ENCODE results near the gene KLK1. TPM values are rescaled to one million over a fixed set of nuclear protein-coding genes. Genes with fewer than 3 reads are reported as not detected.

KLK1 gene
- total RNA-seq, 2 donors from 2014 or later = 104 to 130 TPM

GRCh38 chr19:50796634-50797428, 26.8 kb downstream of the KLK1 start:
- no peaks in the 10 kb centered on the region for H3K27me3 ChIP-seq
- DNase-seq = no peak
- H3K36me3 ChIP-seq = no peaks in the 10 kb centered on the region
- intact Hi-C loops (cut with DNase I) = no loop called here
- no peak overlapping the region for H3K9ac ChIP-seq (ENCODE audit: low read depth in 2 of 2, low read length in 2 of 2)
- TF ChIP-seq CTCF (IDR thresholded peaks at IDR 0.05) = no peak
- no peak overlapping the region for H3K4me3 ChIP-seq
- H3K27ac ChIP-seq = no peak overlapping the region
- H3K4me1 ChIP-seq = no peaks in the 10 kb centered on the region
- H3K9me3 ChIP-seq = no peaks in the 10 kb centered on the region

- intact Hi-C loops (cut with DNase I) = no loop called here
- H3K9me3 ChIP-seq = no peaks in the 10 kb centered on the region
- H3K27ac ChIP-seq = no peak overlapping the region
- no peak for TF ChIP-seq CTCF (IDR thresholded peaks at IDR 0.05)
- H3K4me3 ChIP-seq = no peak overlapping the region
- H3K9ac ChIP-seq (ENCODE audit: low read depth in 2 of 2, low read length in 2 of 2) = no peak overlapping the region
- H3K36me3 ChIP-seq = no peaks in the 10 kb centered on the region
- H3K4me1 ChIP-seq = no peaks in the 10 kb centered on the region
- no peaks in the 10 kb centered on the region for H3K27me3 ChIP-seq
- DNase-seq = no peak
Measured at GRCh38 chr19:50796128-50796633, 27.4 kb downstream of the KLK1 start.

- intact Hi-C loops (cut with DNase I) = no loop called here
- no peaks in the 10 kb centered on the region for H3K36me3 ChIP-seq
- DNase-seq = no peak
- no peak overlapping the region for H3K4me3 ChIP-seq
- no peaks in the 10 kb centered on the region for H3K4me1 ChIP-seq
- TF ChIP-seq CTCF (IDR thresholded peaks at IDR 0.05) = no peak
- no peaks in the 10 kb centered on the region for H3K9me3 ChIP-seq
- no peak overlapping the region for H3K9ac ChIP-seq (ENCODE audit: low read depth in 2 of 2, low read length in 2 of 2)
- no peaks in the 10 kb centered on the region for H3K27me3 ChIP-seq
- no peak overlapping the region for H3K27ac ChIP-seq
Measured at GRCh38 chr19:50795664-50796073, 27.9 kb downstream of the KLK1 start.

- no peak for TF ChIP-seq CTCF (IDR thresholded peaks at IDR 0.05)
- H3K9ac ChIP-seq (ENCODE audit: low read depth in 2 of 2, low read length in 2 of 2) = no peak overlapping the region
Measured at GRCh38 chr19:50794876-50795663, 28.5 kb downstream of the KLK1 start.

GRCh38 chr19:50794074-50794875, 29.3 kb downstream of the KLK1 start:
- intact Hi-C loops (cut with DNase I) = no loop called here
- DNase-seq = peak; percentile 47
- Histone ChIP-seq H3K9ac (ENCODE audit: low read depth in 2 of 2, low read length in 2 of 2) (no peak overlapping the region), H3K27ac (no peak overlapping the region), H3K27me3 (no peaks in the 10 kb centered on the region), H3K9me3 (no peaks in the 10 kb centered on the region), H3K36me3 (no peaks in the 10 kb centered on the region), H3K4me3 (no peak overlapping the region), H3K4me1 (no peaks in the 10 kb centered on the region)
- TF ChIP-seq CTCF (IDR thresholded peaks at IDR 0.05) = no peak

More at GRCh38 chr19:50794876-50795663, 28.5 kb downstream of the KLK1 start:
- H3K27me3 ChIP-seq = no peaks in the 10 kb centered on the region
- H3K27ac ChIP-seq = no peak overlapping the region
- H3K36me3 ChIP-seq = no peaks in the 10 kb centered on the region
- H3K9me3 ChIP-seq = no peaks in the 10 kb centered on the region
- DNase-seq = no peak
- no peaks in the 10 kb centered on the region for H3K4me1 ChIP-seq
- intact Hi-C loops (cut with DNase I) = no loop called here
- no peak overlapping the region for H3K4me3 ChIP-seq

Data from colonic mucosa (tissue), 4 donors.